Neural cell (in vitro differentiated cells): Measurements from ENCODE around the gene C2orf74.

Source experiments
- EZH2 ChIP-seq: fragments of 200-600, 300-800 bp; shearing (Covaris generic), sonication (generic); IDR thresholded peaks from 2 replicates; pipeline ENCODE4 v1.6.1; 2014; ENCODE audit warnings: antibody characterized with exemption, low read length, borderline replicate concordance, mild to moderate bottlenecking; ENCODE audit not compliant: insufficient read depth, poor library complexity, severe bottlenecking
- POLR2AphosphoS5 ChIP-seq: IDR thresholded peaks from 2 replicates; pipeline ENCODE4 v1.6.1; 2012
- SMC3 ChIP-seq: fragments of 450-650 bp; conservative IDR thresholded peaks from 2 replicates; pipeline ENCODE4 v1.6.1; 2014; ENCODE audit warnings: antibody characterized with exemption, mild to moderate bottlenecking, moderate library complexity; ENCODE audit not compliant: poor library complexity
- TF ChIP-seq, protein P1 (sequence below): fragments of 450-650 bp; IDR thresholded peaks from 2 replicates; pipeline ENCODE4 v1.5.1; 2014; ENCODE audit warnings: antibody characterized with exemption, mild to moderate bottlenecking, moderate library complexity; ENCODE audit not compliant: poor library complexity, severe bottlenecking

- TF ChIP-seq, protein P1, sequence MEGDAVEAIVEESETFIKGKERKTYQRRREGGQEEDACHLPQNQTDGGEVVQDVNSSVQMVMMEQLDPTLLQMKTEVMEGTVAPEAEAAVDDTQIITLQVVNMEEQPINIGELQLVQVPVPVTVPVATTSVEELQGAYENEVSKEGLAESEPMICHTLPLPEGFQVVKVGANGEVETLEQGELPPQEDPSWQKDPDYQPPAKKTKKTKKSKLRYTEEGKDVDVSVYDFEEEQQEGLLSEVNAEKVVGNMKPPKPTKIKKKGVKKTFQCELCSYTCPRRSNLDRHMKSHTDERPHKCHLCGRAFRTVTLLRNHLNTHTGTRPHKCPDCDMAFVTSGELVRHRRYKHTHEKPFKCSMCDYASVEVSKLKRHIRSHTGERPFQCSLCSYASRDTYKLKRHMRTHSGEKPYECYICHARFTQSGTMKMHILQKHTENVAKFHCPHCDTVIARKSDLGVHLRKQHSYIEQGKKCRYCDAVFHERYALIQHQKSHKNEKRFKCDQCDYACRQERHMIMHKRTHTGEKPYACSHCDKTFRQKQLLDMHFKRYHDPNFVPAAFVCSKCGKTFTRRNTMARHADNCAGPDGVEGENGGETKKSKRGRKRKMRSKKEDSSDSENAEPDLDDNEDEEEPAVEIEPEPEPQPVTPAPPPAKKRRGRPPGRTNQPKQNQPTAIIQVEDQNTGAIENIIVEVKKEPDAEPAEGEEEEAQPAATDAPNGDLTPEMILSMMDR, result no peak
- TF ChIP-seq EZH2 (no peak), SMC3 (no peak), POLR2AphosphoS5 (no peak)
Observed at GRCh38 chr2:61141151-61141550, 20.8 kb upstream of the C2orf74 start.
